GM18511 (cell line): ENCODE data around the gene FRYL.
"Not testable (repeated sequence)": the region's sequence is repeated elsewhere in the genome, so short reads cannot be mapped to it uniquely, and the experiment has no call there.

ENCODE experiments used
- ATAC-seq: cut with Tn5 transposase; IDR thresholded peaks from one replicate; pipeline ENCODE4 v1.9.1; 2021; ENCODE audit warnings: mild to moderate bottlenecking, moderate library complexity; ENCODE audit not compliant: unreplicated experiment

The FRYL gene

DNA sequence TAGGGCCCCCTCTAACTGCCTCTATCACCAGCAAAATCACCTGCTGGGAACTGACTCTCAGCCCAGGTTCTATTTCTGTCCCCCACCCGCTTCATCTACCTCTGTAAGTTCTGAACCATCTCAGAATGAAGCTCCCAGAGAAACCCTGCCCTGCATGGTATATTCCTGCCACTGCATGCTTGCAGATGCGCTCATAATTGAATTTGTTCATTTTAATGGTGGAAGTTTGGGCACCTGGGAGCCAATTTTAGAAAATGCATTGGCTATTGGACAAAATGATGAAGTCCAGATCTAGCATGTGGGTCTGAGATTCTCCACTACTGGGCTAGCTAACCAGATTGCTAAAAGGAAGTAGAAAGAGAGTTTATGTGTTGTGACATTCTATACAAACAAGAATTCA lies 325.5 kb downstream of the FRYL start:
- ATAC-seq: no peak

DNA sequence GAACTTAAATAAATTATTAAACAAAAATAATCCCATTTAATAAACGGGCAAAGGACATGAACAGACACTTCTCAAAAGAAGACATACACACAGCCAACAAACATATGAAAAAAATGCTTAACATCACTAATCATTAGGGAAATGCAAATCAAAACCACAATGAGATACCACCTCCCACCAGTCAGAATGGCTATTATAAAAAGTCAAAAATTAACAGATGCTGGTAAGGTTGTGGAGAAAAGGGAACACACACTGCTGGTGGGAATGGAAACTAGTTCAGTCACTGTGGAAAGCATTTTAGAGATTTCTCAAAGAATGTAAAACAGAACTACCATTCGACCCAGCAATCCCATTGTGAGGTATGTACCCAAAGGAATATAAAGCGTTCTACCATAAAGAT lies 328.4 kb downstream of the FRYL start:
- not testable (repeated sequence) for ATAC-seq

DNA sequence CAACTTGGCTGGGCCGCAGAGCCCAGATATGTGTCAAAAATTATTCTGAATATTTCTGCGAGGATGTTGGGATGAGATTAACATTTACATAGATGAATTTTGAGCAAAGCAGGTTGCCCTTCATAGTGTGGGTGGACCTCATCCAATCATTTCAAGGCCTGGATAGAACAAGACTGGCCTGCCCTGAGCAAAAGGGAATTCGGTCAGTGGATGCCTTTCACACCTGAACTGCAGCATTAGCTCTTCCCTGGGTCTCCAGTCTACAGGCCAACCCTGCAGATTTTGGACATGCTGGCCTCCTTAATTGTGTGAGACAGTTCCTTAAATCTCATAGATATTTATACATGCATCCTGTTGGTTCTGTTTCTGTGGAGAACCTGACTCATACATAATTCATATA lies 329.3 kb downstream of the FRYL start:
- no peak for ATAC-seq

DNA sequence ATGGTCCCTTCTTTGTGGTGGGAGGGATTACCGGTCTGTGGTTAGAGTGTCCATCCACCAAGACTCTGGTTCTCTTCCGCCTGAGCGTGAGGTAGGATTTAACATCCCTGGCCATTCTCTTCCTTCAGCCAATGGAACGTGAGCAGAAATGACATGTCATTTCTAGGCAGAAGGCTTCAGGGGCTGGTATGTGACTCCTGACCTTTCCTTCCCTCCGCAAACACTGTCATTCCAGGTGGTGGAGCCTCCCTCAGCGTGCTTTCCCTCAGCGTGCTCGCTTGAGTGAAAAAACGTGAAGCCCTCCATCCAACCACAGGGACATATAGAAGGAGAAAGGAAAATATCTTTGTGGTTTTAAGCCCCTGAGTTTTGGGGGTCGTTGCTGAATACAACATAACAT lies 330.9 kb downstream of the FRYL start:
- no peak for ATAC-seq
